Immature natural killer cell (primary cell): ENCODE measurements around the gene INPP5D. TPM values are rescaled to one million over a fixed set of nuclear protein-coding genes. Genes with fewer than 3 reads are reported as not detected.

Source experiments
- DNase-seq, 3 donors: peaks; one replicate each; pipeline ENCODE4 v3.0.0; 2022; ENCODE audit warnings: mixed read lengths in 1 of 3
- H3K27ac Mint-ChIP-seq, 6 donors: one replicate each; pipeline ENCODE4 v1.8.0; 2020; ENCODE audit warnings: mixed read lengths in 6 of 6, mild to moderate bottlenecking in 5 of 6, inconsistent platforms in 4 of 6, moderate library complexity in 3 of 6
- H3K27me3 Mint-ChIP-seq, 3 donors: one replicate each; pipeline ENCODE4 v1.8.0; 2020 to 2021; ENCODE audit warnings: low read depth in 3 of 3, mild to moderate bottlenecking in 3 of 3, mixed read lengths in 3 of 3, moderate library complexity in 3 of 3, inconsistent platforms in 1 of 3
- H3K36me3 Mint-ChIP-seq, 3 donors: one replicate each; pipeline ENCODE4 v1.8.0; 2020; ENCODE audit warnings: mixed read lengths in 3 of 3, inconsistent platforms in 2 of 3, mild to moderate bottlenecking in 2 of 3
- H3K4me1 Mint-ChIP-seq, 2 donors: one replicate each; pipeline ENCODE4 v1.8.0; 2020; ENCODE audit warnings: inconsistent platforms in 2 of 2, mild to moderate bottlenecking in 2 of 2, mixed read lengths in 2 of 2, moderate library complexity in 1 of 2
- H3K4me3 Mint-ChIP-seq, 5 donors: one replicate each; pipeline ENCODE4 v1.8.0; 2020; ENCODE audit warnings: mild to moderate bottlenecking in 5 of 5, mixed read lengths in 5 of 5, inconsistent platforms in 3 of 5, moderate library complexity in 3 of 5
- H3K9me3 Mint-ChIP-seq, 6 donors: one replicate each; pipeline ENCODE4 v1.8.0; 2020; ENCODE audit warnings: mild to moderate bottlenecking in 6 of 6, mixed read lengths in 6 of 6, inconsistent platforms in 4 of 6, moderate library complexity in 3 of 6
- polyA plus RNA-seq, 3 donors: library from polyadenylated mRNA; unstranded; fragments of 300-500 nt; fragmentation: Illumina TruSeq; gene quantifications; one replicate each; pipeline ENCODE4 v1.2.3, GENCODE V29; 2021

The INPP5D gene
- polyA plus RNA-seq, 3 donors from 2014 or later, result 54.8 to 307 (median 73.5) TPM

DNA sequence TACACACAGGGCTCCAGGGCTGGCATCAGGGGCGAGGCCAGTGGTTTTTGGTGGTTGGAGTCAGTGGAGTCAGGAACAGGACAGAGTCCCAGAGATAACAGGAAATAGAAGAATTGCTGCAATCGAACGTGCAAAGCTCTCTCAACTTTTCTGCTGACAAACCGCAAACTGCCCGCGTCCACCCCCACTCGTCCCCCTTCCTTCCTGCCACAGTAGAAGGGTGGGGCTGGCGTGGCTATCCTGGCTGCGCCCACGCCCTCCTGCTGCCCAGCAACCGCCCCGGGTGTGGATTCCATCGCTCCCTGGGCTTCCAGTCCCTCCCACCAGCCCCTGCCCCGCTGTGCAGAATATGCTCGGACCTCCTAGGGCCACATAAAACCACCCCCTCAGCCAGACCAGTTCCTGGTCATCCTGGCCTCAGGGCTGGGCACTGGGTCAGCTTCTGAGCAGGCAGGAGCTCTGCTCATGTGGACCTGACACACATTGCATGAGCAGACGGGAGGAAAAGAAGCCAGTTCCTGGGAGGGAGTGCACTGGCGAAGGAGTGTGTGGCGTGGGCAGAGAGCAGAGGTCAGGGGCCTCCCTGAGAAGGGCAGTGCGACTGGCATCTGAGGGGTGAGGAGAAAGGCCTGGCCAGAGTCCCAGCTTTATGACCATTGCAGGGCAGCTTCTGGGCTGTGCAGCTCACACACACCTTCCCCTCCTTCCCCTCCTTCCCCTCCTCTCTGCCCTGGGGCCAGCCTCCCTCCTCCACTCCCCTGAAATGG is 105.9 kb downstream of the INPP5D start:
- Mint-ChIP-seq H3K27ac (no peak overlapping the region), H3K4me3 (no peak overlapping the region), H3K4me1 (peaks cover 19 to 23% of the 10 kb centered on the region in 2 donors), H3K27me3 (peaks cover 2 to 25% (median 8%) of the 10 kb centered on the region in 3 donors), H3K9me3 (no peaks in the 10 kb centered on the region), H3K36me3 (peaks cover 16 to 44% (median 18%) of the 10 kb centered on the region in 3 donors)
- DNase-seq, result peak; percentile 72 to 78 (median 73)

DNA sequence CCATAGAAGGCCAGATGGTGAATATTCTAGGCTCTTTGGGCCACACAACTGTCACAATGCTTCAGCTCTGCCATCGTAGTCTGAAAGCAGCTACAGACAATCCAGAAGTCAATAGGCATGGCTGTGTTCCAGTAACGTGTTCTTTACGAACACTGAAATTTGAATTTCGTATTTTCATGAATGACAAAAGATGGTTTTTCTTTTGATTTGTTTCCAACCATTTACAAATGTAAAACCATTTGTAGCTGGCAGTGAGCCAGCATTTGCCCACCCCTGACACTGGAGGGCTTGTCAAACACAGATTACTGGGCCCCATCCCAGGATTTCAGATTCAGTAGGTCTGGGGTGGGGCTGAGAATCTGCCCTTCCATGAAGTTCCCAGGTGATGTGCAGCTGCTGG is 108.3 kb downstream of the INPP5D start:
- Mint-ChIP-seq H3K4me3 (no peak overlapping the region), H3K9me3 (no peaks in the 10 kb centered on the region), H3K4me1 (peaks cover 26 to 35% of the 10 kb centered on the region in 2 donors), H3K36me3 (peaks cover 25 to 47% (median 29%) of the 10 kb centered on the region in 3 donors), H3K27ac (no peak overlapping the region), H3K27me3 (peaks cover 2 to 28% (median 10%) of the 10 kb centered on the region in 3 donors)
- no peak for DNase-seq

DNA sequence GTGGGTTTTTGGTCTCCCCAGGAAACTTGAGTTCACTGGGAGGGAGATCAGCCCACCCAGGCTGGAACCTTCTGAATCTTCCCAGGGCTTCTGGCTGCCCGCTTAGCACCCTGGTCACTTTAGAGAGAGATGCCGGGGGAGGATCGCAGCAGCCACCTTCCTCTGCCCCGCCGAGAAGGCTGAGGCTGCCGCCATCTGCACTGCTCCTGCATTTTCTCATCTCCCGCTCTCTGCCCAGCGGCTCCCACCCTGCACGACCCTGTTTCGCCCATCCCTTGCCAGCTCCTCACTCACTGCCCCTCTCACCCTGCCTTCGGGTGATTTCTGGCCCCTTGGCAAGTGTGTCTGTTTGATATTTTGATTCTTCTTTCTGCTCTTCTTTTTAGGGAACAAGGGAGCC is 108.8 kb downstream of the INPP5D start:
- H3K27me3 Mint-ChIP-seq, result peaks cover 2 to 29% (median 8%) of the 10 kb centered on the region in 3 donors
- peaks cover 20 to 42% (median 25%) of the 10 kb centered on the region in 3 donors for H3K36me3 Mint-ChIP-seq
- H3K4me3 Mint-ChIP-seq, result peak overlapping the region in 2 of 5 donors; percentile 16 to 30

DNA sequence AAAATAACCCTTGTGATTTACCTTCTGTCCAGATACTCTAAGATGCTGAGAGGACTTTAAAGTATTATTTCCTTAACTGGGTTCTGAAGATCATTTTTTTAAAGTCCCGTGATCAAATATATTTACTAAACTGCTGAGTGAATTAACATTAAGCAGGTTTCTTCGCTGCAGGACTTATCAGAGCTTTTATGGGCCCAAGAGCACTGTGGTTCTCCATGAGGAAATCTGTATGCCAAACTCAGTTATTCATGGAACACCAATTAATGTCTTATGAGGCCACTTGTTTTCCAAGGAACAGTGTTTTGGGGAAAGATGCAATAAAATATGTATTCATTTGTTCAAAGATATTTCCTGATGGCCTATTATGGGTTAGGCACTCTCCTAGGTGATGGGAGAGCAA is 111.2 kb downstream of the INPP5D start:
- DNase-seq, result no peak
- Mint-ChIP-seq H3K27me3 (peaks cover 2 to 31% (median 10%) of the 10 kb centered on the region in 3 donors), H3K27ac (peak overlapping the region in 4 of 6 donors; percentile 48 to 68 (median 62)), H3K36me3 (peaks cover 31 to 47% (median 33%) of the 10 kb centered on the region in 3 donors), H3K9me3 (no peaks in the 10 kb centered on the region), H3K4me1 (peaks cover 31 to 48% of the 10 kb centered on the region in 2 donors), H3K4me3 (no peak overlapping the region)

More for the DNA sequence above, 108.8 kb downstream of the INPP5D start:
- DNase-seq, result no peak
- Mint-ChIP-seq H3K27ac (peak overlapping the region; percentile 50 to 95 (median 78)), H3K9me3 (no peaks in the 10 kb centered on the region), H3K4me1 (peaks cover 26 to 35% of the 10 kb centered on the region in 2 donors)

DNA sequence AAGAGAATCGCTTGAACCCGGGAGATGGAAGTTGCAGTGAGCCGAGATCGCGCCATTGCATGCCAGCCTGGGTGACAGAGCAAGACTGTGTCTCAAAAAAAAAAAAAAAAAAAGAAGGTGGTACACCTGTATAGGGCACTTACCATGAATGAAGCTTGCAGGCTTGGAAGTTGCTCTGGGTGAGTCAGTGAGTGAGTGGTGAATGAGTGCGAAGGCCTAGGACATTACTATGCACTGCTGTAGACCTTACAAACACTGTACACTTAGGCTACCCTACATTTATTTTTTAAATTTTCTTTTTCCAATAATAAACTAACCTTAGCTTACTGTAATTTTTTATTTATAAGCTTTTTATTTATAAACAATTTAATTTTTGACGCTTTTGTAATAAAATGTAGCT is 113.0 kb downstream of the INPP5D start:
- Mint-ChIP-seq H3K27me3 (peaks cover 2 to 29% (median 10%) of the 10 kb centered on the region in 3 donors), H3K36me3 (peaks cover 36 to 52% (median 42%) of the 10 kb centered on the region in 3 donors), H3K9me3 (no peaks in the 10 kb centered on the region), H3K27ac (no peak overlapping the region), H3K4me3 (no peak overlapping the region), H3K4me1 (peaks cover 28 to 54% of the 10 kb centered on the region in 2 donors)
- no peak for DNase-seq

DNA sequence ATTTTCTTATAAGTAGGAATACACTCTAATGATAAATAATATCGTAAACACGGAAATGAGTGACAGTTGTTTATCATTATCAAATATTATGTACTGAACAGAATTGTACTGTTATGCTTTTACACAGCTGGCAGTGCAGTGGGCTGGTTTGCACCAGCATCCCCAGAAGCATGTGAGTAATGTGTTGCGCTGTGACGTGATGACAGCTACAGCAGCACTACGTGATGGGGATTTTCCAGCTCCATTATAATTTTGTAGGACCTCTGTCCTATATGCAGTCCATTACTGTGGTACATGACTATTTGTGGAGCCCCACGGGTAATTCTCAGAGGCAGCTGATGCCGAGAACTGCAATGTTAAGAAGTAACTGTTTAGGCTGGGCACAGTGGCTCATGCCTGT is 114.0 kb downstream of the INPP5D start:
- no peak overlapping the region for H3K4me3 Mint-ChIP-seq
- H3K9me3 Mint-ChIP-seq, result no peaks in the 10 kb centered on the region
- peak overlapping the region in 1 of 6 donors; percentile 16 for H3K27ac Mint-ChIP-seq
- peaks cover under 1 to 30% (median 7%) of the 10 kb centered on the region in 3 donors for H3K27me3 Mint-ChIP-seq
- H3K4me1 Mint-ChIP-seq, result peaks cover 21 to 53% of the 10 kb centered on the region in 2 donors
- H3K36me3 Mint-ChIP-seq, result peaks cover 32 to 53% (median 43%) of the 10 kb centered on the region in 3 donors
- no peak for DNase-seq

DNA sequence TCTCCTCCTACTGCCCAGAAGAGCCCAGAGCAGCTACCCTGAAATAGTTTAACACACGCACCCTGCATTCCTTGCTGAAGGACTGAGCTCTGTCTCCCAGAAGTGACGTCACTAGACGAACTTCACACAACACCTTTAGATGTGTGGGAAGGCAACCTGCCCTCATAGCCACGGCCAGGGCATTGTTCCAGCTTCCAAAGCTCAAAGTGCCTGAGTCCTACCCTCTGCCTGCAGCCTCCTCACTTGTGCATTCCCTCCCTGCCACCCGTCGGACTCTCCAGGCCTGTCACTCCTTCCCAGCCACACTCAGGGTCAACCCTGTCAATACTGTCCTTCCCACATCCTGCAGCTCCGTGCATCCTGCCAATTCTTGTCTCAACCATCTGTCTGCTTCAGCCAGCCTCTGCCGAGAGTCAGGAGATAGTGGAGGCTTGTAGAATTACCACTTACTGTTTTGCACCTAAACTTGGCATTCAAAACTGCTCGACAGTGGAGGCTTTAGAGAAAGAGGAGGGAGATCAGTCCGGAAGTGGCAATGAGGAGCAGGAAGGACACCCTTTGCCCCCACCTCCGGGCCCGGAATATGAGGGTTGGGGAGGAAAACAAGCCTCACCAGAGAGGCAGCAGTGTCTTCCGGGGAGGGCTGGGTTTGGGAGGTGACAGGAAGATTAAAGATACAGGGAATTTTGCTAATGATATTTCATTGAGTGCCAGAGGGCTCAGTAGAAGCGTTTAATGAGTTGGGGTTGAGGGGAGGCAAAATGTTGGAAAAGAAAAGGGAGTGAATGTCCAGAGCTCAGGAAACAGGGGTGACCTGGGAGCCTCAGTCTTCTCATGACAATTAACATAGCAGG is 119.1 kb downstream of the INPP5D start:
- DNase-seq, result no peak
- peaks cover 7 to 42% of the 10 kb centered on the region in 2 donors for H3K4me1 Mint-ChIP-seq

DNA sequence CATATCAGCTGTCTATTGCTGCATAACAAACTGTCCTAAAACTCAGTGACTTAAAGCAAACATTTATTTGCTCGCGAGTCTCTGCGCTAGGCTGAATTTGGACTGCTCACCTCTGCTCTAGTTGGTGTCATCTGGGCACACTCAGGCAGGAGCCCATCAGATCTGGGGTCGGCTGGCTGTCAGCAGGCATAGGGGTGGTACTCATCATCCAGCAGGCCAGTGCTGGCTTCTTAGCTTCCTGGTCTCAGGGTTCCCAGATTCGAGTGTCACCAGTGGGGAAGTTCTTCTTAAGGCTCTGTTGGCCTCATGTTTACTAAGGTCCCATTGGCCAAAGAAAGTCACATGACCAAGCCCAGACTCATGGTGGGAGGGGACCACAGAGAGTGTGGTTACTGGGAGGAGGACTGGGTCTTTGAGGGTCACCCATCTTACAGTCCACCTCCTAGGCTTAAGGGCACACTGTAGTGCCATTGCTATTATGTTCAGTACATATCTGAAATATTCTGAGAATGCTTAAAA is 119.8 kb downstream of the INPP5D start:
- no peak overlapping the region for H3K4me3 Mint-ChIP-seq
- peaks cover 0 to 38% (median 21%) of the 10 kb centered on the region in 3 donors for H3K27me3 Mint-ChIP-seq
- peak overlapping the region; percentile 58 to 88 (median 78) for H3K27ac Mint-ChIP-seq
- peaks cover 35 to 72% (median 53%) of the 10 kb centered on the region in 3 donors for H3K36me3 Mint-ChIP-seq
- no peak for DNase-seq
- H3K9me3 Mint-ChIP-seq, result no peaks in the 10 kb centered on the region
- H3K4me1 Mint-ChIP-seq, result peaks cover 7 to 42% of the 10 kb centered on the region in 2 donors

More for the DNA sequence above, 119.1 kb downstream of the INPP5D start:
- Mint-ChIP-seq H3K36me3 (peaks cover 35 to 65% (median 53%) of the 10 kb centered on the region in 3 donors), H3K4me3 (no peak overlapping the region), H3K27ac (peak overlapping the region; percentile 31 to 82 (median 70)), H3K9me3 (no peaks in the 10 kb centered on the region), H3K27me3 (peaks cover 0 to 34% (median 17%) of the 10 kb centered on the region in 3 donors)

DNA sequence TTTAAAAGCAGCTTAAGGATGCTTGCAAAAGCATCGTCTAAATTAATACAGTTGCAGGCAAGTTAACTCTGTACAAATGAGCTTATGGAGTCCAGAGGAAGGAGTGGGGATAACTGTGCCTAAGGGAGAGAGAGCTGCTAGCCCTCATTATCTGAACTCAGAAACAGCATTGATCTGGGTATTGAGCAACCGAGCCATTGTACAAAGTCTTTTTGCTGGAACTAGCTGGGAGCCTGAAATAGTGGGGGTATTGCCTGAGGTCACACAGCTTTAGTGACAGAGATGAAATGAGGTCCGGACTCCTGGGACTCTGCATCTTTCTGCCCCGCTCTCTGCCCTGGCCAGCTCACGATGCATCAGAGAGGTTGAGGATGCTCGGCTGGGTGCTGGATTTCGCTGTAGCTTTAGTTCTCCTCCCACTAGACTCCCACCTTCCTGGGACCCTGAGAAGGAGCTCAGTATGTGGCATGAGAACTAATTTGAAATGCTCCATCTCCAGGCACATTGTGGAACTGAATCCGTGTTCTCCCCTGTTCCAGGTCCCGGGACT is 123.8 kb downstream of the INPP5D start:
- H3K4me3 Mint-ChIP-seq, result no peak overlapping the region
- no peaks in the 10 kb centered on the region for H3K9me3 Mint-ChIP-seq
- peak overlapping the region; percentile 41 to 84 (median 46) for H3K27ac Mint-ChIP-seq
- H3K27me3 Mint-ChIP-seq, result peaks cover 9 to 50% (median 40%) of the 10 kb centered on the region in 3 donors
- peaks cover 0 to 27% of the 10 kb centered on the region in 2 donors for H3K4me1 Mint-ChIP-seq
- H3K36me3 Mint-ChIP-seq, result peaks cover 28 to 78% (median 49%) of the 10 kb centered on the region in 3 donors
- DNase-seq, result no peak

DNA sequence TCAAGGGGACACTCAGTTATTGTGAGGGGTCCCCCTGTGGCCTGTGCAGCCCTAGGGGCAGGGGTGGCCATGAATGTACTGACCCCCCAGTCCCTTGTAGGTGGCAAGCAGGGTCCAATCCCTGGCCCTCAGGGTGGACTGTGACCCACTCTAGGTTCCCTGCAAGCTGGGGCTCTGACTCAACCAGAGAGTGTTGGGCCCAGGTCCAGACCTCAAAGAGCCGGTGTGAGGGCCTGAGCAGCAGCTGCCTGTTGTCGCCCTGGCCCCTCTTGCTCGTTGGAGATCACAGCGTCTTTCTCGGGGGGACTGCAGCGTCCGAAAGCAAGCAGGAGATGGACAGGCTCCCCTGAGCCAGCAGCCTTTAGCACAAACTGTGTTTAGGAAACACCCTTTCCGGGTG is 124.5 kb downstream of the INPP5D start:
- Mint-ChIP-seq H3K27ac (peak overlapping the region in 4 of 6 donors; percentile 12 to 75 (median 39)), H3K4me1 (peaks cover 0 to 20% of the 10 kb centered on the region in 2 donors), H3K4me3 (no peak overlapping the region), H3K27me3 (peaks cover 9 to 48% (median 37%) of the 10 kb centered on the region in 3 donors), H3K9me3 (no peaks in the 10 kb centered on the region), H3K36me3 (peaks cover 28 to 73% (median 42%) of the 10 kb centered on the region in 3 donors)
- no peak for DNase-seq

DNA sequence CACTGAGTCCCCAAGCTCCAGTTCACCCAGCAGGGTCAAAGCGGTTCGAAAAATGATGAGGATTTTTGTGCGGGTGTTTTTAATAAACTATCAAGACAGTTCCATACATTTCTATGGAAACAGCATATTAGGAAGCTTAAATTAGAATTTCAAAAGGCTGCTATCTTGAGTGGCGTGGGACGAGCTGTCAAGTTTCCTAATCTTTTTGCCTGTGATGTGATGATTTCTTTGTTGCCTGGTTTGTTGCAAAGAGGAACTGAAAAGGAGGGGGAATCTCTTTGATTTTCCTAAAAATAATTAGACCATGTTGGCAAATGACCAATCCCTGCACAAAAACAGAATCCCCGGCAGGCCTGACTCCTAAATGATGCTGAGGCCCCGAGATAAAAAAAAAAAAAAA is 125.2 kb downstream of the INPP5D start:
- Mint-ChIP-seq H3K27me3 (peaks cover 12 to 50% (median 37%) of the 10 kb centered on the region in 3 donors), H3K4me1 (peaks cover 0 to 19% of the 10 kb centered on the region in 2 donors), H3K4me3 (no peak overlapping the region), H3K9me3 (no peaks in the 10 kb centered on the region), H3K27ac (peak overlapping the region in 4 of 6 donors; percentile 49 to 89 (median 76)), H3K36me3 (peaks cover 28 to 71% (median 44%) of the 10 kb centered on the region in 3 donors)
- DNase-seq, result no peak

DNA sequence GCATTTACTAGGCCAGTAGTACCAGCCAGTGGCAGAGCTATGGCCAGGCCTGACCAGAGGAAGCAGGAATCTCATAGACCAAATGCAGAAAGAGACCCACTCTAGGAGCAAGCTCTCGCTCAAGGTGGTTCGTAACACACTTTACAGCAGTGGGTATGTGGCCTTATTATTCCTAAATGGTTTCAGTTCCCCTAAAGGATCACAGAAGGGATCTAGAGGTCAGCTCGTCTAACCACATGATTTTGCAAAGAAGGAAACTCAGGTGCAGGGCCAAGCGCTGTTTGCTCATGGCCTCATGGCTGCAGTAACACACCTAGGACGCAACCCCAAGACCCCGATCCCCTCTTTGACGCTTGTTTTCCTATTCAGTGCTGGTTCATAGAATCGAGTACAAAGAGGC is 125.8 kb downstream of the INPP5D start:
- Mint-ChIP-seq H3K27ac (peak overlapping the region in 5 of 6 donors; percentile 49 to 89 (median 77)), H3K4me3 (no peak overlapping the region), H3K9me3 (no peaks in the 10 kb centered on the region), H3K36me3 (peaks cover 30 to 72% (median 45%) of the 10 kb centered on the region in 3 donors), H3K27me3 (peaks cover 12 to 51% (median 37%) of the 10 kb centered on the region in 3 donors), H3K4me1 (peaks cover 1 to 15% of the 10 kb centered on the region in 2 donors)
- DNase-seq, result no peak

DNA sequence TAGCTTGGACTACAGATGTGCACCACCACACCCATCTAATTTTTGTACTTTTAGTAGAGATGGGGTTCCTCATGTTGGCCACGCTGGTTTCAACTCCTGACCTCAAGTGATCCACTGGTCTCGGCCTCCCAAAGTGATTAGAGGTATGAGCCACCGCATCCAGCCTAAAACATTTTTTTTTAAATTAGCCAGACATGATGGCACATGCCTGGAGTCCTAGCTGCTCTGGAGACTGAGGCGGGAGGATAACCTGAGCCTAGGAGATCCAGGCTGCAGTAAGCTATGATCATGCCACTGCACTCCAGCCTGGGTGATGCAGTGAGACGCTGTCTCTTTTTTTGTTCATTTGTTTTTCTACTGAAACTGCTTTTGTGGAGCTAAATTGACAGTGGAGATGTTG is 126.7 kb downstream of the INPP5D start:
- Mint-ChIP-seq H3K4me1 (peaks cover 7 to 9% of the 10 kb centered on the region in 2 donors), H3K27me3 (peaks cover 14 to 55% (median 42%) of the 10 kb centered on the region in 3 donors), H3K9me3 (no peaks in the 10 kb centered on the region), H3K4me3 (peak overlapping the region in 1 of 5 donors; percentile 3), H3K27ac (peak overlapping the region; percentile 30 to 78 (median 50)), H3K36me3 (peaks cover 32 to 72% (median 44%) of the 10 kb centered on the region in 3 donors)
- DNase-seq, result no peak
